Neural cell (in vitro differentiated cells): ENCODE measurements around the gene VAMP8. TPM values are rescaled to one million over a fixed set of nuclear protein-coding genes. Genes with fewer than 3 reads are reported as not detected.
"Not testable (repeated sequence)": the region's sequence is repeated elsewhere in the genome, so short reads cannot be mapped to it uniquely, and the experiment has no call there.

Source experiments
- H2AFZ ChIP-seq: fragments of 200-600, 300-800 bp; sonication (generic), shearing (Covaris generic); 2 replicates; pipeline ENCODE4 v1.6.0; 2014; ENCODE audit warnings: low read depth, mild to moderate bottlenecking, antibody characterized with exemption, low read length, moderate library complexity
- H3F3A ChIP-seq: fragments of 200-600 bp; shearing (Covaris generic); 2 replicates; pipeline ENCODE4 v1.6.1; 2016; ENCODE audit warnings: mild to moderate bottlenecking, moderate library complexity, mixed read lengths, antibody characterized with exemption, low read length; ENCODE audit not compliant: insufficient read depth, poor library complexity, severe bottlenecking
- H3K27ac ChIP-seq: fragments of 200-600, 300-800 bp; sonication (generic), shearing (Covaris generic); 2 replicates; pipeline ENCODE4 v1.5.1; 2014; ENCODE audit warnings: mild to moderate bottlenecking, low read length, moderate library complexity
- H3K27me3 ChIP-seq: fragments of 300-800, 200-600 bp; sonication (generic), shearing (Covaris generic); 2 replicates; pipeline ENCODE4 v1.6.0; 2014; ENCODE audit warnings: mild to moderate bottlenecking, low read depth, low read length, moderate library complexity; ENCODE audit not compliant: insufficient read depth
- H3K36me3 ChIP-seq: fragments of 300-800, 200-600 bp; sonication (generic), shearing (Covaris generic); 2 replicates; pipeline ENCODE4 v1.5.1; 2014; ENCODE audit warnings: mild to moderate bottlenecking, antibody characterized with exemption, low read length, moderate library complexity; ENCODE audit not compliant: insufficient read depth
- H3K4me2 ChIP-seq: fragments of 300-800, 200-600 bp; sonication (generic), shearing (Covaris generic); 2 replicates; pipeline ENCODE4 v1.6.0; 2014; ENCODE audit warnings: mild to moderate bottlenecking, low read length
- H3K4me3 ChIP-seq: fragments of 300-800, 200-600 bp; sonication (generic), shearing (Covaris generic); 2 replicates; pipeline ENCODE4 v1.5.1; 2014; ENCODE audit warnings: mild to moderate bottlenecking, low read length, moderate library complexity
- H3K79me2 ChIP-seq: fragments of 200-600 bp; shearing (Covaris generic); replicated peaks from 2 replicates; pipeline ENCODE4 v1.6.0; 2014; ENCODE audit warnings: mild to moderate bottlenecking, low read length, moderate library complexity; ENCODE audit not compliant: insufficient read depth
- H3K9ac ChIP-seq: fragments of 300-800, 200-600 bp; sonication (generic), shearing (Covaris generic); 2 replicates; pipeline ENCODE4 v1.6.1; 2016; ENCODE audit warnings: mild to moderate bottlenecking, low read length, mixed read lengths
- H3K9me2 ChIP-seq: fragments of 200-600 bp; shearing (Covaris generic); 2 replicates; pipeline ENCODE4 v1.6.1; 2016; ENCODE audit warnings: mild to moderate bottlenecking, low read length, mixed read lengths; ENCODE audit not compliant: insufficient read depth
- H3K9me3 ChIP-seq: fragments of 200-600, 300-800 bp; sonication (generic), shearing (Covaris generic); 2 replicates; pipeline ENCODE4 v1.6.1; 2016; ENCODE audit warnings: mild to moderate bottlenecking, mixed run types, low read length, moderate library complexity, mixed read lengths
- H4K20me1 ChIP-seq: fragments of 200-600 bp; shearing (Covaris generic); 2 replicates; pipeline ENCODE4 v1.6.1; 2016; ENCODE audit warnings: mild to moderate bottlenecking, mixed run types; ENCODE audit not compliant: insufficient read depth
- CTCF ChIP-seq: fragments of 450-650 bp; IDR thresholded peaks from 2 replicates; pipeline ENCODE4 v1.5.1; 2014; ENCODE audit warnings: antibody characterized with exemption, mild to moderate bottlenecking, moderate library complexity; ENCODE audit not compliant: poor library complexity, severe bottlenecking
- EP300 ChIP-seq: fragments of 450-650 bp; conservative IDR thresholded peaks from 2 replicates; pipeline ENCODE4 v1.6.1; 2014; ENCODE audit warnings: antibody characterized with exemption, mild to moderate bottlenecking, moderate library complexity; ENCODE audit not compliant: poor library complexity, severe bottlenecking
- EZH2 ChIP-seq: fragments of 200-600, 300-800 bp; shearing (Covaris generic), sonication (generic); IDR thresholded peaks from 2 replicates; pipeline ENCODE4 v1.6.1; 2014; ENCODE audit warnings: antibody characterized with exemption, low read length, borderline replicate concordance, mild to moderate bottlenecking; ENCODE audit not compliant: insufficient read depth, poor library complexity, severe bottlenecking
- MXI1 ChIP-seq: fragments of 450-650 bp; conservative IDR thresholded peaks from 2 replicates; pipeline ENCODE4 v1.6.1; 2014; ENCODE audit warnings: antibody characterized with exemption, mild to moderate bottlenecking; ENCODE audit not compliant: poor library complexity, severe bottlenecking
- POLR2AphosphoS5 ChIP-seq: IDR thresholded peaks from 2 replicates; pipeline ENCODE4 v1.6.1; 2012
- RAD21 ChIP-seq: fragments of 450-650 bp; conservative IDR thresholded peaks from 2 replicates; pipeline ENCODE4 v1.6.1; 2014; ENCODE audit warnings: antibody characterized with exemption, mild to moderate bottlenecking, moderate library complexity
- REST ChIP-seq: IDR thresholded peaks from 2 replicates; pipeline ENCODE4 v1.6.1; 2012; ENCODE audit warnings: borderline replicate concordance
- SMC3 ChIP-seq: fragments of 450-650 bp; conservative IDR thresholded peaks from 2 replicates; pipeline ENCODE4 v1.6.1; 2014; ENCODE audit warnings: antibody characterized with exemption, mild to moderate bottlenecking, moderate library complexity; ENCODE audit not compliant: poor library complexity
- TAF1 ChIP-seq: IDR thresholded peaks from 2 replicates; pipeline ENCODE4 v1.6.1; 2012; ENCODE audit warnings: low read depth
- polyA plus RNA-seq: library from polyadenylated mRNA; depleted of rRNA; stranded (reverse); fragments of >200 nt; gene quantifications from 2 replicates; pipeline ENCODE4 v1.2.3, GENCODE V29; 2014

The VAMP8 gene
- polyA plus RNA-seq, 1 donor from 2014 or later, result not detected

GRCh38 chr2:85557130-85557529, 20.3 kb upstream of the VAMP8 start:
- Histone ChIP-seq H3K4me3 (no peak overlapping the region), H2AFZ (no peak overlapping the region), H3K9me2 (no peaks in the 10 kb centered on the region), H3K27me3 (no peaks in the 10 kb centered on the region), H4K20me1 (no peaks in the 10 kb centered on the region), H3K27ac (no peak overlapping the region), H3K79me2 (peaks cover 18% of the 10 kb centered on the region), H3K9me3 (no peaks in the 10 kb centered on the region), H3K4me2 (no peak overlapping the region), H3F3A (no peaks in the 10 kb centered on the region), H3K36me3 (peaks cover 8% of the 10 kb centered on the region), H3K9ac (no peak overlapping the region)
- no peak for TF ChIP-seq RAD21

GRCh38 chr2:85558160-85558559, 19.2 kb upstream of the VAMP8 start:
- Histone ChIP-seq H3K36me3 (peaks cover 8% of the 10 kb centered on the region), H3K79me2 (peaks cover 18% of the 10 kb centered on the region)

GRCh38 chr2:85560403-85560726, 17.0 kb upstream of the VAMP8 start:
- H3K9me2 ChIP-seq, H3K27ac ChIP-seq, H2AFZ ChIP-seq, H3K36me3 ChIP-seq, H3F3A ChIP-seq, H3K27me3 ChIP-seq, H3K9me3 ChIP-seq, H4K20me1 ChIP-seq: not testable (repeated sequence)
- Histone ChIP-seq H3K79me2 (peaks cover 18% of the 10 kb centered on the region), H3K4me3 (peak overlapping the region; percentile 91), H3K4me2 (peak overlapping the region; percentile 92), H3K9ac (peak overlapping the region; percentile 81)

More at GRCh38 chr2:85558160-85558559, 19.2 kb upstream of the VAMP8 start:
- H3K27ac ChIP-seq, result no peak overlapping the region
- no peak overlapping the region for H3K4me2 ChIP-seq
- TF ChIP-seq TAF1, result no peak
- H3F3A ChIP-seq, result no peaks in the 10 kb centered on the region
- no peak overlapping the region for H2AFZ ChIP-seq
- H3K9ac ChIP-seq, result no peak overlapping the region
- no peaks in the 10 kb centered on the region for H4K20me1 ChIP-seq
- H3K9me2 ChIP-seq, result no peaks in the 10 kb centered on the region
- no peaks in the 10 kb centered on the region for H3K27me3 ChIP-seq
- H3K4me3 ChIP-seq, result no peak overlapping the region
- no peaks in the 10 kb centered on the region for H3K9me3 ChIP-seq

- Histone ChIP-seq H3K9me3 (no peaks in the 10 kb centered on the region), H2AFZ (peak overlapping the region; percentile 19)
- no peak for TF ChIP-seq MXI1
- no peak for TF ChIP-seq CTCF
- TF ChIP-seq SMC3, result no peak
- no peak for TF ChIP-seq EP300
- no peak for TF ChIP-seq REST
- TF ChIP-seq RAD21, result no peak
- no peak for TF ChIP-seq TAF1
- TF ChIP-seq EZH2, result no peak
- TF ChIP-seq POLR2AphosphoS5, result no peak
Measured at GRCh38 chr2:85560812-85561279, 16.5 kb upstream of the VAMP8 start.

More at GRCh38 chr2:85560812-85561279, 16.5 kb upstream of the VAMP8 start:
- H3K36me3 ChIP-seq, result no peaks in the 10 kb centered on the region
- peak overlapping the region; percentile 81 for H3K9ac ChIP-seq
- no peaks in the 10 kb centered on the region for H3K27me3 ChIP-seq
- peak overlapping the region; percentile 92 for H3K4me2 ChIP-seq
- H3K79me2 ChIP-seq, result peaks cover 18% of the 10 kb centered on the region
- no peaks in the 10 kb centered on the region for H3F3A ChIP-seq
- H4K20me1 ChIP-seq, result no peaks in the 10 kb centered on the region
- peak overlapping the region; percentile 91 for H3K4me3 ChIP-seq
- peak overlapping the region; percentile 71 for H3K27ac ChIP-seq
- no peaks in the 10 kb centered on the region for H3K9me2 ChIP-seq
